Measurements from ENCODE around the gene ZNF33A.

The ZNF33A gene

DNA sequence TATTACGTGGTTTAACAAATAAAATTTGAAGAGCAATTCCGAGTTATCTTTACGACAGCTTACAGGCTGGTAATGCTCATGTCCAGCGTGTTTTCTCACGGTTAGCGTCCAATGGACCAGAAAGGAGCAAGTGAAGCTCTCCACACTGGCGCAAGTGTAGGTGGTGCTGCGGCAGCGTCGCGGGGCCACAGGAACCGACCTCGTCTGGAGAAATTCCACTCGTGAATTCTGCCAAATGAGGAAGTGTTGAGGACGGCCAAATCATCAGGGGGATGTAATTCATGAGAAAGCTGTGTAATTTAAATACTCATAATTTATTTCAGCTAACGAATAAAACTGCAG lies 83.3 kb downstream of the ZNF33A start:
- H3K4me3 ChIP-seq (replicated peaks; ENCODE audit: insufficient read depth, low read length) = peak overlapping the region; percentile 78
- H3K27ac ChIP-seq (replicated peaks) = peak overlapping the region; percentile 84
- DNase-seq (ENCODE audit: low read depth in 1 of 2, low spot score in 1 of 2) = no peak
- TF ChIP-seq POLR2AphosphoS5 (IDR thresholded peaks at IDR 0.05; ENCODE audit: low read depth) (no peak), SPI1 (IDR thresholded peaks at IDR 0.05; ENCODE audit: borderline replicate concordance, low read depth) (peak; percentile 59; the same call in 1 of the 2 replicates)
- no peaks in the 10 kb centered on the region for H3K27me3 ChIP-seq (ENCODE audit: insufficient read depth, poor library complexity, severe bottlenecking)

GRCh38 chr10:38094158-38094926 lies 83.9 kb downstream of the ZNF33A start, which contains the start of gene ZNF37A:
ZNF37A (plus strand) TSS chr10:38094337; CDS start chr10:38096618, 2,281 bp downstream.
- no peak for TF ChIP-seq SPI1 (IDR thresholded peaks at IDR 0.05; ENCODE audit: borderline replicate concordance, low read depth)
- TF ChIP-seq, protein P1, sequence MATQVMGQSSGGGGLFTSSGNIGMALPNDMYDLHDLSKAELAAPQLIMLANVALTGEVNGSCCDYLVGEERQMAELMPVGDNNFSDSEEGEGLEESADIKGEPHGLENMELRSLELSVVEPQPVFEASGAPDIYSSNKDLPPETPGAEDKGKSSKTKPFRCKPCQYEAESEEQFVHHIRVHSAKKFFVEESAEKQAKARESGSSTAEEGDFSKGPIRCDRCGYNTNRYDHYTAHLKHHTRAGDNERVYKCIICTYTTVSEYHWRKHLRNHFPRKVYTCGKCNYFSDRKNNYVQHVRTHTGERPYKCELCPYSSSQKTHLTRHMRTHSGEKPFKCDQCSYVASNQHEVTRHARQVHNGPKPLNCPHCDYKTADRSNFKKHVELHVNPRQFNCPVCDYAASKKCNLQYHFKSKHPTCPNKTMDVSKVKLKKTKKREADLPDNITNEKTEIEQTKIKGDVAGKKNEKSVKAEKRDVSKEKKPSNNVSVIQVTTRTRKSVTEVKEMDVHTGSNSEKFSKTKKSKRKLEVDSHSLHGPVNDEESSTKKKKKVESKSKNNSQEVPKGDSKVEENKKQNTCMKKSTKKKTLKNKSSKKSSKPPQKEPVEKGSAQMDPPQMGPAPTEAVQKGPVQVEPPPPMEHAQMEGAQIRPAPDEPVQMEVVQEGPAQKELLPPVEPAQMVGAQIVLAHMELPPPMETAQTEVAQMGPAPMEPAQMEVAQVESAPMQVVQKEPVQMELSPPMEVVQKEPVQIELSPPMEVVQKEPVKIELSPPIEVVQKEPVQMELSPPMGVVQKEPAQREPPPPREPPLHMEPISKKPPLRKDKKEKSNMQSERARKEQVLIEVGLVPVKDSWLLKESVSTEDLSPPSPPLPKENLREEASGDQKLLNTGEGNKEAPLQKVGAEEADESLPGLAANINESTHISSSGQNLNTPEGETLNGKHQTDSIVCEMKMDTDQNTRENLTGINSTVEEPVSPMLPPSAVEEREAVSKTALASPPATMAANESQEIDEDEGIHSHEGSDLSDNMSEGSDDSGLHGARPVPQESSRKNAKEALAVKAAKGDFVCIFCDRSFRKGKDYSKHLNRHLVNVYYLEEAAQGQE (IDR thresholded peaks at IDR 0.05; ENCODE audit: insufficient replicate concordance, low read depth) = peak; percentile 11
- TF ChIP-seq POLR2AphosphoS5 (IDR thresholded peaks at IDR 0.05; ENCODE audit: low read depth) = peak; percentile 68
- Histone ChIP-seq H3K4me3 (replicated peaks; ENCODE audit: insufficient read depth, low read length) (peak within 1 kb of the TSS; percentile 78), H3K27ac (replicated peaks) (peak within 1 kb of the TSS; percentile 84), H3K27me3 (ENCODE audit: insufficient read depth, poor library complexity, severe bottlenecking) (no peaks in the 10 kb centered on the region)
- peak; percentile 95 to 96 for DNase-seq (ENCODE audit: low read depth in 1 of 2, low spot score in 1 of 2)

DNA sequence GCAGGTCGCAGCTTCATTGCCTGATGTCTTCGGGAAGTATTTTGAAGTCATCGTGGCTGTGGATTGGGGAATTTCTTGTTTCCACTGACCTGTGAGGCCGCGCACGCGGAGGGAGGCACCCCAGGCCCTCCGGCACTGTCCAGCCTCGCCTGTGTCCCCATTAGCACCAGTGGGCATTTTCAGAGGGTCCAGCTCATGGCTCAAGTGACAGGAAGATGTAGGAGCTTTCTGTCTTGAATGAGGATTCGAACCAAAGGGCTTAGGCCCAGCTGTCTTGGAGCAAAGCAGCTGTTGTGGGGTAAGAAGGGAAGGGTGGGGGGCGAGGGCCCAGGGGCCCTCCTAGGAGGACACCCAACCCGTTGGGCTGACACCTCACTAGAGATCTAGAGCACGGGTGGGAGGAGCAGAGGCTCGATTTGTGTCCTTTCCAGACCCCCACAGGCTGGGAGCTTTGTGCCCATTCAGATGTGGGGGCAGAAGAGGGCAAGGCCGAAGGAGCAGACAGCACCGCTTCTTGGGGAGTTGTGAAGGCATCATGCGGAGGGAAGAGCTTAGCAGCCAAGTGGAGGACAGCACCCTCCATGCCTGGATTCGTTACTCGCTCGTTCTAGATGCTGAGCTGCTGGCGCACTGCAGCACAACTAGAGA lies 84.6 kb downstream of the ZNF33A start:
- Histone ChIP-seq H3K27me3 (ENCODE audit: insufficient read depth, poor library complexity, severe bottlenecking) (no peaks in the 10 kb centered on the region), H3K27ac (replicated peaks) (peak overlapping the region; percentile 84), H3K4me3 (replicated peaks; ENCODE audit: insufficient read depth, low read length) (peak overlapping the region; percentile 78)
- TF ChIP-seq GABPA (IDR thresholded peaks at IDR 0.05; ENCODE audit: low read depth) = no peak
- peak in 1 of 2 experiments; percentile 2 for DNase-seq (ENCODE audit: low read depth in 1 of 2, low spot score in 1 of 2)

- no peak overlapping the region for H3K4me3 ChIP-seq (replicated peaks; ENCODE audit: insufficient read depth, low read length)
- no peak for TF ChIP-seq GABPA (IDR thresholded peaks at IDR 0.05; ENCODE audit: low read depth)
- TF ChIP-seq, protein P1 (IDR thresholded peaks at IDR 0.05; ENCODE audit: insufficient replicate concordance, low read depth) = no peak
- no peak for TF ChIP-seq POLR2AphosphoS5 (IDR thresholded peaks at IDR 0.05; ENCODE audit: low read depth)
- TF ChIP-seq, protein P2, sequence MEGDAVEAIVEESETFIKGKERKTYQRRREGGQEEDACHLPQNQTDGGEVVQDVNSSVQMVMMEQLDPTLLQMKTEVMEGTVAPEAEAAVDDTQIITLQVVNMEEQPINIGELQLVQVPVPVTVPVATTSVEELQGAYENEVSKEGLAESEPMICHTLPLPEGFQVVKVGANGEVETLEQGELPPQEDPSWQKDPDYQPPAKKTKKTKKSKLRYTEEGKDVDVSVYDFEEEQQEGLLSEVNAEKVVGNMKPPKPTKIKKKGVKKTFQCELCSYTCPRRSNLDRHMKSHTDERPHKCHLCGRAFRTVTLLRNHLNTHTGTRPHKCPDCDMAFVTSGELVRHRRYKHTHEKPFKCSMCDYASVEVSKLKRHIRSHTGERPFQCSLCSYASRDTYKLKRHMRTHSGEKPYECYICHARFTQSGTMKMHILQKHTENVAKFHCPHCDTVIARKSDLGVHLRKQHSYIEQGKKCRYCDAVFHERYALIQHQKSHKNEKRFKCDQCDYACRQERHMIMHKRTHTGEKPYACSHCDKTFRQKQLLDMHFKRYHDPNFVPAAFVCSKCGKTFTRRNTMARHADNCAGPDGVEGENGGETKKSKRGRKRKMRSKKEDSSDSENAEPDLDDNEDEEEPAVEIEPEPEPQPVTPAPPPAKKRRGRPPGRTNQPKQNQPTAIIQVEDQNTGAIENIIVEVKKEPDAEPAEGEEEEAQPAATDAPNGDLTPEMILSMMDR (IDR thresholded peaks at IDR 0.05; ENCODE audit: insufficient read depth, low read length) = no peak
- no peak for TF ChIP-seq SPI1 (IDR thresholded peaks at IDR 0.05; ENCODE audit: borderline replicate concordance, low read depth)
- H3K27ac ChIP-seq (replicated peaks) = no peak overlapping the region
These were observed 92.4 kb downstream of the ZNF33A start for GRCh38 chr10:38102880-38103279.

DNA sequence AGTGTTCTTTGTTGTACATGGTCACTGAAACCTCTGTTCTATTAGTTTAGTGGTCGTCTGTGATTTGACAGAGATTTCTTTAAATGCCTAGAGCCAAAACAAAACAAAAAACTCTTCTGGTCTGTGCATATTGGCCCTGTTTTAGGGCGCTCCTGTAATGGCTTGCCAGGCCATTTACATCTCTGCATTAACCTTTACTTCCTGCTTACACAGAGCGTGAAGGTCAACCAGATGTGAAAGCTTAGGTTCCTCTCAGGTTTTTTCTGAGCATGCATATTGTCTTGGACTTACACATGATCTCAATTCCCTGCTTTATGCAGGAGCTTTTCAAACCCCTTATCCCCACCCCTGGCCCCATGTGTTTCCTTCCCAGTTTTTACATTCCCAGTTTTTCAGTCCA lies 93.3 kb downstream of the ZNF33A start:
- Histone ChIP-seq H3K27me3 (ENCODE audit: insufficient read depth, poor library complexity, severe bottlenecking) (no peaks in the 10 kb centered on the region), H3K27ac (replicated peaks) (no peak overlapping the region), H3K4me3 (replicated peaks; ENCODE audit: insufficient read depth, low read length) (no peak overlapping the region)
- DNase-seq (ENCODE audit: low read depth in 1 of 2, low spot score in 1 of 2) = no peak
- TF ChIP-seq, protein P1 (IDR thresholded peaks at IDR 0.05; ENCODE audit: insufficient replicate concordance, low read depth) = no peak
- TF ChIP-seq POLR2AphosphoS5 (IDR thresholded peaks at IDR 0.05; ENCODE audit: low read depth) (no peak), GABPA (IDR thresholded peaks at IDR 0.05; ENCODE audit: low read depth) (no peak), SPI1 (IDR thresholded peaks at IDR 0.05; ENCODE audit: borderline replicate concordance, low read depth) (no peak)
- TF ChIP-seq, protein P2 (IDR thresholded peaks at IDR 0.05; ENCODE audit: insufficient read depth, low read length) = no peak

More at GRCh38 chr10:38102880-38103279, 92.4 kb downstream of the ZNF33A start:
- H3K27me3 ChIP-seq (ENCODE audit: insufficient read depth, poor library complexity, severe bottlenecking) = no peaks in the 10 kb centered on the region
- no peak for DNase-seq (ENCODE audit: low read depth in 1 of 2, low spot score in 1 of 2)
